ENCODE data around the gene ZNF263.

- TF ChIP-seq CTCF (optimal IDR thresholded peaks at IDR 0.05 in 1 of 3, IDR thresholded peaks at IDR 0.05 in 1 of 3, conservative IDR thresholded peaks at IDR 0.05 in 1 of 3; ENCODE audit: extremely low read depth in 1 of 3, insufficient read depth in 2 of 3, low read length in 3 of 3) (no peak), EZH2 (IDR thresholded peaks at IDR 0.05; ENCODE audit: low read length) (no peak)
Observed at GRCh38 chr16:3295783-3296182, 12.5 kb downstream of the ZNF263 start.
